ENCODE results near the gene RAMP3.

DNA sequence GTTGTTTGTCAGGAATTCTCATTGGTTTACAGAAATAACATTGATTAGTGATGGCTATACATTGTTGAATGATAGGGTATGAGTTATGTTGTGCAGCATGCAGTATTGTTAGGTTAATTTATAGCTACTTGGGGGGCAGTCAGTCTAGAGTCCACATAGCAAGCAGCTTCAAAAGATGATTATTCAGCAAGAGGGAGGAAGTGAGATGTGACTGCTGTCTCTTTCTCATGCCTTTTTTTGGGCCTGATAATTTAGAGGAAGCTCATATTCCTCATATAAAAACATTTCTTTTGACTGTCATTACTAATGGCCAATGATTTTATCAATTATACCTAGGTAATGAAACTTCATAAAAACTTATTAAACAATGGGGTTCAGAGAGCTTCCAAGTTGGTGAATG lies 42.7 kb upstream of the RAMP3 start:
- TF ChIP-seq, protein P1, sequence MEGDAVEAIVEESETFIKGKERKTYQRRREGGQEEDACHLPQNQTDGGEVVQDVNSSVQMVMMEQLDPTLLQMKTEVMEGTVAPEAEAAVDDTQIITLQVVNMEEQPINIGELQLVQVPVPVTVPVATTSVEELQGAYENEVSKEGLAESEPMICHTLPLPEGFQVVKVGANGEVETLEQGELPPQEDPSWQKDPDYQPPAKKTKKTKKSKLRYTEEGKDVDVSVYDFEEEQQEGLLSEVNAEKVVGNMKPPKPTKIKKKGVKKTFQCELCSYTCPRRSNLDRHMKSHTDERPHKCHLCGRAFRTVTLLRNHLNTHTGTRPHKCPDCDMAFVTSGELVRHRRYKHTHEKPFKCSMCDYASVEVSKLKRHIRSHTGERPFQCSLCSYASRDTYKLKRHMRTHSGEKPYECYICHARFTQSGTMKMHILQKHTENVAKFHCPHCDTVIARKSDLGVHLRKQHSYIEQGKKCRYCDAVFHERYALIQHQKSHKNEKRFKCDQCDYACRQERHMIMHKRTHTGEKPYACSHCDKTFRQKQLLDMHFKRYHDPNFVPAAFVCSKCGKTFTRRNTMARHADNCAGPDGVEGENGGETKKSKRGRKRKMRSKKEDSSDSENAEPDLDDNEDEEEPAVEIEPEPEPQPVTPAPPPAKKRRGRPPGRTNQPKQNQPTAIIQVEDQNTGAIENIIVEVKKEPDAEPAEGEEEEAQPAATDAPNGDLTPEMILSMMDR (conservative IDR thresholded peaks at IDR 0.05 in 1 of 2, IDR thresholded peaks at IDR 0.05 in 1 of 2; ENCODE audit: low read depth in 1 of 2, low read length in 2 of 2): no peak
- no peak for TF ChIP-seq EZH2 (IDR thresholded peaks at IDR 0.05; ENCODE audit: low read length, missing control alignments)

Measured in fibroblast of lung (primary cell).